ENCODE results near the gene DENND1A. TPM values are rescaled to one million over a fixed set of nuclear protein-coding genes. Genes with fewer than 3 reads are reported as not detected.

DENND1A gene
- total and polyA plus RNA-seq, 2 of the 13 experiments (the other 11 are each of a cell fraction or from before 2014, with no cell fraction given) = 14.8 to 30.1 TPM

DNA sequence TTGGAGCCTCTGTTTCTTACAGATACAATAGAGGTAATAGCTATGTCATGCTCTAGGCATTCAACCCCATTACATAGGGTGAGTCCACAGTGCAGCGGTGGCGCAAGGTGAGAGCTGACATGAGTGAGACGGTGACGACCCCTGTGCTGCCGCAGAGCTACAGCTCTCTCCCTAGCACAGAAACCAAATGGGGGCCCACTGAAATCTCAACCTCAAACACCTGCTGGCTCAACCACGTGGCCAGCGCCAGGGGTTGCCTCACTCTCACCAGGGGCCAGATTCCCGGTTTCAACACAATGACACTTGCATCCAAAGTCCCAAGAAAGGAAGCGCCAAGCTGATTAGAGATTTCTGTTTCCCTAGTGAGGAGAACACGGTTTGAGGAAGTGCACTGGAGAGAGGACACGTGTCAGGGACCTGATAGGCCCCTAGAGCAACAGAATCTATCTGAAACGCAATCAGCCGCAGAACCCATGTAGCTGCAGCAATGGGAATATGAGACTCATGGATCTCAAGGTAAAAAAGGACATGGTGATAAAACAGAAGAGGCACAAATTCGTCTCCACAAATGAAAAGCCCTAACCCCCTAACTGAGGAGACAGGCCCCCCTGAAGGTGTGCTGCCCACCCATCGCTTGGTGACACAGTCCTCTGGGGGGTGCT, 459.7 kb downstream of the DENND1A start (continued):
- TF ChIP-seq BHLHE40 (IDR thresholded peaks at IDR 0.05; ENCODE audit: low read length) (peak; percentile 68), ZNF567 (CRISPR knock-in tag; IDR thresholded peaks at IDR 0.05; ENCODE audit: borderline replicate concordance) (no peak), ZNF33A (CRISPR knock-in tag; IDR thresholded peaks at IDR 0.05; ENCODE audit: borderline replicate concordance) (no peak), RNF2 (conservative IDR thresholded peaks at IDR 0.05; ENCODE audit: low read depth) (peak; percentile 56; the same call in 1 of the 2 replicates), EED (CRISPR knock-in tag; IDR thresholded peaks at IDR 0.05) (no peak), ZZZ3 (CRISPR knock-in tag; IDR thresholded peaks at IDR 0.05; ENCODE audit: borderline replicate concordance) (no peak), EP300 (IDR thresholded peaks at IDR 0.05; ENCODE audit: low read depth in 2 of 2, low read length in 2 of 2) (peak; percentile 82 to 91; a peak in 3 of 4 replicates), EP300 (CRISPR knock-in tag; IDR thresholded peaks at IDR 0.05; ENCODE audit: borderline replicate concordance) (peak; percentile 81), AKAP8 (CRISPR knock-in tag; IDR thresholded peaks at IDR 0.05) (no peak), ZNF737 (CRISPR knock-in tag; IDR thresholded peaks at IDR 0.05; ENCODE audit: borderline replicate concordance) (no peak), SRSF1 (optimal IDR thresholded peaks at IDR 0.05; ENCODE audit: low read depth, low read length) (no peak), ZNF333 (CRISPR knock-in tag; IDR thresholded peaks at IDR 0.05; ENCODE audit: borderline replicate concordance) (no peak), FOXA3 (CRISPR knock-in tag; IDR thresholded peaks at IDR 0.05) (peak; percentile 61; the same call in 1 of the 2 replicates), ZFP36L2 (CRISPR knock-in tag; IDR thresholded peaks at IDR 0.05) (no peak), CAMTA2 (CRISPR knock-in tag; IDR thresholded peaks at IDR 0.05; ENCODE audit: borderline replicate concordance) (no peak), MEIS1 (CRISPR knock-in tag; IDR thresholded peaks at IDR 0.05; ENCODE audit: borderline replicate concordance) (peak; percentile 81; the same call in 1 of the 2 replicates), MIXL1 (CRISPR knock-in tag; IDR thresholded peaks at IDR 0.05) (peak; percentile 68; the same call in 1 of the 2 replicates), SMAD9 (CRISPR knock-in tag; IDR thresholded peaks at IDR 0.05) (no peak), HOXA3 (CRISPR knock-in tag; IDR thresholded peaks at IDR 0.05) (peak; percentile 85), RBM39 (IDR thresholded peaks at IDR 0.05; ENCODE audit: low read depth, low read length, poor library complexity, severe bottlenecking) (no peak)
- TF ChIP-seq, protein P1, sequence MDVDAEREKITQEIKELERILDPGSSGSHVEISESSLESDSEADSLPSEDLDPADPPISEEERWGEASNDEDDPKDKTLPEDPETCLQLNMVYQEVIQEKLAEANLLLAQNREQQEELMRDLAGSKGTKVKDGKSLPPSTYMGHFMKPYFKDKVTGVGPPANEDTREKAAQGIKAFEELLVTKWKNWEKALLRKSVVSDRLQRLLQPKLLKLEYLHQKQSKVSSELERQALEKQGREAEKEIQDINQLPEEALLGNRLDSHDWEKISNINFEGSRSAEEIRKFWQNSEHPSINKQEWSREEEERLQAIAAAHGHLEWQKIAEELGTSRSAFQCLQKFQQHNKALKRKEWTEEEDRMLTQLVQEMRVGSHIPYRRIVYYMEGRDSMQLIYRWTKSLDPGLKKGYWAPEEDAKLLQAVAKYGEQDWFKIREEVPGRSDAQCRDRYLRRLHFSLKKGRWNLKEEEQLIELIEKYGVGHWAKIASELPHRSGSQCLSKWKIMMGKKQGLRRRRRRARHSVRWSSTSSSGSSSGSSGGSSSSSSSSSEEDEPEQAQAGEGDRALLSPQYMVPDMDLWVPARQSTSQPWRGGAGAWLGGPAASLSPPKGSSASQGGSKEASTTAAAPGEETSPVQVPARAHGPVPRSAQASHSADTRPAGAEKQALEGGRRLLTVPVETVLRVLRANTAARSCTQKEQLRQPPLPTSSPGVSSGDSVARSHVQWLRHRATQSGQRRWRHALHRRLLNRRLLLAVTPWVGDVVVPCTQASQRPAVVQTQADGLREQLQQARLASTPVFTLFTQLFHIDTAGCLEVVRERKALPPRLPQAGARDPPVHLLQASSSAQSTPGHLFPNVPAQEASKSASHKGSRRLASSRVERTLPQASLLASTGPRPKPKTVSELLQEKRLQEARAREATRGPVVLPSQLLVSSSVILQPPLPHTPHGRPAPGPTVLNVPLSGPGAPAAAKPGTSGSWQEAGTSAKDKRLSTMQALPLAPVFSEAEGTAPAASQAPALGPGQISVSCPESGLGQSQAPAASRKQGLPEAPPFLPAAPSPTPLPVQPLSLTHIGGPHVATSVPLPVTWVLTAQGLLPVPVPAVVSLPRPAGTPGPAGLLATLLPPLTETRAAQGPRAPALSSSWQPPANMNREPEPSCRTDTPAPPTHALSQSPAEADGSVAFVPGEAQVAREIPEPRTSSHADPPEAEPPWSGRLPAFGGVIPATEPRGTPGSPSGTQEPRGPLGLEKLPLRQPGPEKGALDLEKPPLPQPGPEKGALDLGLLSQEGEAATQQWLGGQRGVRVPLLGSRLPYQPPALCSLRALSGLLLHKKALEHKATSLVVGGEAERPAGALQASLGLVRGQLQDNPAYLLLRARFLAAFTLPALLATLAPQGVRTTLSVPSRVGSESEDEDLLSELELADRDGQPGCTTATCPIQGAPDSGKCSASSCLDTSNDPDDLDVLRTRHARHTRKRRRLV (CRISPR knock-in tag; IDR thresholded peaks at IDR 0.05) = no peak
- TF ChIP-seq, protein P2, sequence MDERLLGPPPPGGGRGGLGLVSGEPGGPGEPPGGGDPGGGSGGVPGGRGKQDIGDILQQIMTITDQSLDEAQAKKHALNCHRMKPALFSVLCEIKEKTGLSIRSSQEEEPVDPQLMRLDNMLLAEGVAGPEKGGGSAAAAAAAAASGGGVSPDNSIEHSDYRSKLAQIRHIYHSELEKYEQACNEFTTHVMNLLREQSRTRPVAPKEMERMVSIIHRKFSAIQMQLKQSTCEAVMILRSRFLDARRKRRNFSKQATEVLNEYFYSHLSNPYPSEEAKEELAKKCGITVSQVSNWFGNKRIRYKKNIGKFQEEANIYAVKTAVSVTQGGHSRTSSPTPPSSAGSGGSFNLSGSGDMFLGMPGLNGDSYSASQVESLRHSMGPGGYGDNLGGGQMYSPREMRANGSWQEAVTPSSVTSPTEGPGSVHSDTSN (CRISPR knock-in tag; IDR thresholded peaks at IDR 0.05) = no peak
- TF ChIP-seq, protein P3, sequence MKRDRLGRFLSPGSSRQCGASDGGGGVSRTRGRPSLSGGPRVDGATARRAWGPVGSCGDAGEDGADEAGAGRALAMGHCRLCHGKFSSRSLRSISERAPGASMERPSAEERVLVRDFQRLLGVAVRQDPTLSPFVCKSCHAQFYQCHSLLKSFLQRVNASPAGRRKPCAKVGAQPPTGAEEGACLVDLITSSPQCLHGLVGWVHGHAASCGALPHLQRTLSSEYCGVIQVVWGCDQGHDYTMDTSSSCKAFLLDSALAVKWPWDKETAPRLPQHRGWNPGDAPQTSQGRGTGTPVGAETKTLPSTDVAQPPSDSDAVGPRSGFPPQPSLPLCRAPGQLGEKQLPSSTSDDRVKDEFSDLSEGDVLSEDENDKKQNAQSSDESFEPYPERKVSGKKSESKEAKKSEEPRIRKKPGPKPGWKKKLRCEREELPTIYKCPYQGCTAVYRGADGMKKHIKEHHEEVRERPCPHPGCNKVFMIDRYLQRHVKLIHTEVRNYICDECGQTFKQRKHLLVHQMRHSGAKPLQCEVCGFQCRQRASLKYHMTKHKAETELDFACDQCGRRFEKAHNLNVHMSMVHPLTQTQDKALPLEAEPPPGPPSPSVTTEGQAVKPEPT (CRISPR knock-in tag; IDR thresholded peaks at IDR 0.05; ENCODE audit: low read depth) = no peak
